ENCODE data around the gene CDH4. TPM values are rescaled to one million over a fixed set of nuclear protein-coding genes. Genes with fewer than 3 reads are reported as not detected.

The CDH4 gene
- total RNA-seq, 1 experiment from 2014 or later = not detected

- Histone ChIP-seq H3K4me1 (ENCODE audit: control insufficient read depth, insufficient read depth, low read length) (no peaks in the 10 kb centered on the region; the same call in 1 of the 2 replicates), H3K27ac (ENCODE audit: low read length) (no peak overlapping the region), H3K9me3 (ENCODE audit: control insufficient read depth, insufficient read depth, low read depth, low read length) (no peaks in the 10 kb centered on the region), H3K4me3 (ENCODE audit: low read depth in 2 of 2, low read length in 2 of 2) (no peak overlapping the region), H3K27me3 (ENCODE audit: control insufficient read depth, insufficient read depth, low read length) (peaks cover 27% of the 10 kb centered on the region; the same call in 1 of the 2 replicates), H3K36me3 (ENCODE audit: control insufficient read depth, insufficient read depth, low read length) (no peaks in the 10 kb centered on the region)
- no peak for ATAC-seq
- BruUV-seq (replicated peaks) = no TSS peak
- ChIA-PET POLR2A (no interaction called here), CTCF (no interaction called here)
- intact Hi-C loops (cut with micrococcal nuclease; ENCODE audit: unreplicated experiment) (no loop called here), in situ Hi-C loops (cut with HindIII; ENCODE audit: low pct_unique_long_range_greater_than_20kb, low sequenced_read_pairs) (no loop called here)
- DNase-seq (ENCODE audit: low read depth, low spot score) = no peak
- TF ChIP-seq POLR2AphosphoS5 (IDR thresholded peaks at IDR 0.05; ENCODE audit: low read depth, low read length) = no peak
- TF ChIP-seq SIN3A (IDR thresholded peaks at IDR 0.05; ENCODE audit: borderline replicate concordance, insufficient read depth, low read depth, low read length) = no peak
- no peak for TF ChIP-seq TCF7L2 (IDR thresholded peaks at IDR 0.05; ENCODE audit: low read depth, low read length)
- TF ChIP-seq REST (IDR thresholded peaks at IDR 0.05; ENCODE audit: insufficient read depth in 1 of 2, low read depth in 2 of 2, low read length in 1 of 2) = no peak
Observed at GRCh38 chr20:61679473-61679872, 427.4 kb downstream of the CDH4 start.

- ChIA-PET CTCF (no interaction called here), POLR2A (no interaction called here)
- in situ Hi-C loops (cut with HindIII; ENCODE audit: low pct_unique_long_range_greater_than_20kb, low sequenced_read_pairs) = no loop called here
- Histone ChIP-seq H3K27me3 (ENCODE audit: control insufficient read depth, insufficient read depth, low read length) (peaks cover 31% of the 10 kb centered on the region; the same call in 1 of the 2 replicates), H3K4me3 (ENCODE audit: low read depth in 2 of 2, low read length in 2 of 2) (no peak overlapping the region), H3K9me3 (ENCODE audit: control insufficient read depth, insufficient read depth, low read depth, low read length) (no peaks in the 10 kb centered on the region), H3K4me1 (ENCODE audit: control insufficient read depth, insufficient read depth, low read length) (no peaks in the 10 kb centered on the region; the same call in 1 of the 2 replicates), H3K36me3 (ENCODE audit: control insufficient read depth, insufficient read depth, low read length) (no peaks in the 10 kb centered on the region), H3K27ac (ENCODE audit: low read length) (no peak overlapping the region)
- ATAC-seq = no peak
- no TSS peak for BruUV-seq (replicated peaks)
- no peak for TF ChIP-seq POLR2AphosphoS5 (IDR thresholded peaks at IDR 0.05; ENCODE audit: low read depth, low read length)
- no peak for TF ChIP-seq REST (IDR thresholded peaks at IDR 0.05; ENCODE audit: insufficient read depth in 1 of 2, low read depth in 2 of 2, low read length in 1 of 2)
- TF ChIP-seq CTCF (IDR thresholded peaks at IDR 0.05) = no peak
- TF ChIP-seq TCF7L2 (IDR thresholded peaks at IDR 0.05; ENCODE audit: low read depth, low read length) = no peak
- TF ChIP-seq SIN3A (IDR thresholded peaks at IDR 0.05; ENCODE audit: borderline replicate concordance, insufficient read depth, low read depth, low read length) = no peak
- intact Hi-C loops (cut with micrococcal nuclease; ENCODE audit: unreplicated experiment) = no loop called here
- DNase-seq (ENCODE audit: low read depth, low spot score) = no peak
Observed at GRCh38 chr20:61680096-61680495, 428.0 kb downstream of the CDH4 start.
